Effector memory CD4-positive, alpha-beta T cell (primary cell): ENCODE results near the gene LIPM.

ENCODE experiments used
- DNase-seq, 3 donors: peaks; one replicate each; pipeline ENCODE4 v3.0.0-alpha.2; 2020
- H3K27ac ChIP-seq: 2 replicates; pipeline ENCODE4 v1.7.0; 2013; ENCODE audit warnings: mild to moderate bottlenecking, low read length, moderate library complexity; ENCODE audit not compliant: insufficient read depth, poor library complexity, severe bottlenecking
- H3K27me3 ChIP-seq: replicated peaks from 2 replicates; pipeline ENCODE4 v1.7.0; 2013; ENCODE audit warnings: mild to moderate bottlenecking, low read length; ENCODE audit not compliant: insufficient read depth, control insufficient read depth, poor library complexity, severe bottlenecking
- H3K36me3 ChIP-seq: 2 replicates; pipeline ENCODE4 v1.7.0; 2013; ENCODE audit warnings: mild to moderate bottlenecking, low read length, moderate library complexity; ENCODE audit not compliant: control insufficient read depth, insufficient read depth
- H3K4me1 ChIP-seq: 2 replicates; pipeline ENCODE4 v1.7.0; 2013; ENCODE audit warnings: low read length, mild to moderate bottlenecking; ENCODE audit not compliant: control insufficient read depth, insufficient read depth, poor library complexity, severe bottlenecking
- H3K4me3 ChIP-seq: 2 replicates; pipeline ENCODE4 v1.7.0; 2013; ENCODE audit warnings: low read length, low read depth, mild to moderate bottlenecking; ENCODE audit not compliant: insufficient read depth, poor library complexity, severe bottlenecking
- H3K9me3 ChIP-seq: 2 replicates; pipeline ENCODE4 v1.7.0; 2013; ENCODE audit warnings: mild to moderate bottlenecking, low read length, moderate library complexity; ENCODE audit not compliant: control insufficient read depth

LIPM gene

DNA sequence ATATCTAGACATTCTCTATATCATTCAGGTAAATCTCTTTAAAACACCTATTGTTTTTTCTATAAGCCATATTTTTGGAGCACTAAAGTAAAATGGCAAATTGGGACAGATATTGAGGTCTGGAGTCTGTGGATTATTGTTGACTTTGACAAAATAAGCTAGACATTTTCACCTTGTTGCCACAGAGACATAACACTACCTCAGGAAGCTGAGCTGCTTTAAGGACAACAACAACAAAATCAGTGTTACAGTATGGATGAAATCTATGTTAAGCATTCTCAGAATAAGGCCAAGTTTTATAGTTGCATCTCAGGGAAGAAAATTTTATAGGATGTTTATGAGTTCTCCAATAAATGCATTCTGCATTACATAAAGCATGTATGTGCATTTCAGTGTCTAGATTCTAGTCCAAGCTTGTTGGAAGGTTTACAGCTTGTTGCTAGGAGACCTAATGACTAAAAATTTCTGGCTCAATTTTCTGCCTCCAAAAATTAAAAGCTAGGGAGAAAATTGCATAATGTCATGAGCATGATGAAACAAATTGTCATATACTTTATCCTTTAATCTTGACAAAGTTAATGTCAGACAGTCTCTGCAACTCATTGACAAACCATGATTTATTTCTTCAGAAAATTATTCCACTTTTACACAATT is 18.3 kb downstream of the LIPM start:
- no peaks in the 10 kb centered on the region for H3K27me3 ChIP-seq
- H3K36me3 ChIP-seq: no peaks in the 10 kb centered on the region
- H3K27ac ChIP-seq: no peak overlapping the region
- no peak for DNase-seq
- H3K4me1 ChIP-seq: peaks cover 16% of the 10 kb centered on the region
- H3K9me3 ChIP-seq: no peaks in the 10 kb centered on the region
- H3K4me3 ChIP-seq: no peak overlapping the region

DNA sequence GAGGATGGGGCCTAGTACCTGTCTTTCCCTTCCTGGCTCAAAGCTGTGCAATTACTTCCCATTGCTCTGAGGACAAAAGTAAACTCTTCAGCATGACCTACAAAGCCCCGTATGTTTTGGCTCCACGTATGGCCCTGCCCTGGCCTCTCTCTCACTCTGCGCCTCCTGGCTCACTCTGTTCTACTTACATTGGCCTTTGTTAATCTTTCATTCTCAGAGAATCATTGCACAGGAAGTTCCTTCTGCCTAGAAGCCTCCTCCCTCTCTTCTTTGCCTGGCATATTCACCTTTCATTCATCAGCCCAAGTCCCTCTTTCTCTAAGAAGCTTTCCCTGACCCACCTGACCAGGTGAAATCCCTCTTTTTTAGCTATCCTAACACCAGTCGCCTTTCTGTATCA is 23.9 kb downstream of the LIPM start:
- Histone ChIP-seq H3K4me1 (peaks cover 23% of the 10 kb centered on the region), H3K9me3 (no peaks in the 10 kb centered on the region), H3K36me3 (no peaks in the 10 kb centered on the region), H3K4me3 (no peak overlapping the region), H3K27ac (no peak overlapping the region), H3K27me3 (no peaks in the 10 kb centered on the region)
- no peak for DNase-seq

DNA sequence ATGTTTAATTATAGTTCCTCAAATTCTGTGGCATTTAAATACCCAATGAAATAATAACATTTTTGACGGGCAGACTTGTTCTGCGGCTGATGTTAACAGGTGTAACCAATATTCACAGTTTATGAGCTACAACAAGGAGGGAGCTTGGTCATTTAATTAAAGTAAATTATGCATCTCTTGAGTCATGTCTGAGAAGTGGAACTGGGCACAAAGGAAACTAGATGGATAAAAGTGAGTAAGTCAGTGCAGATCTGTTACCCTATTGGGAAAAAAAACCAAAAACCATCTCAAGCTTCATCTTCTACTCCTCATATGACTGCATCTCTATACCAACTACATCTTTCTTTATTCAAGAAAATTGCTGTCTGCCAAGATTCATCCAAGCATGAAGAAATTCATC is 25.1 kb downstream of the LIPM start:
- Histone ChIP-seq H3K27me3 (no peaks in the 10 kb centered on the region), H3K4me1 (peaks cover 28% of the 10 kb centered on the region), H3K9me3 (no peaks in the 10 kb centered on the region), H3K4me3 (no peak overlapping the region), H3K27ac (no peak overlapping the region), H3K36me3 (no peaks in the 10 kb centered on the region)
- DNase-seq: no peak

DNA sequence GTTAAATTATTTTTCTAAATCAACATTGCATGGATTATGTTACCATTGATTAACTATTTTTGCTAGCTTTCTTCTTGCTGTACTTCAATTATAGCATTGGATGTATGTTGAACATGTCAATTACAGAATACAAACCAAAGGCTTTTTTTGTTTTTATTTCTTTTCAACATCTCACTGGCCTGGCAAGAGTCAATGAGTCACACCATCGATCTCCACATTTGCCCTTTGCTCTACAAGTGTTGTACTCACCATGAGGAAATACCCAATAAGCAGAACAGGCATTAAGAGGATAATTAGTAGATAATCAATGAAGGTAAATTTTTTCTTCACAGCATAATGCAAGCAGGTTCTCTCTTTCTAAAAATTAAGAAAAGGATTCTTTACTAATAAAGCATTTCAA is 25.8 kb downstream of the LIPM start:
- Histone ChIP-seq H3K4me1 (peaks cover 31% of the 10 kb centered on the region), H3K36me3 (no peaks in the 10 kb centered on the region)

DNA sequence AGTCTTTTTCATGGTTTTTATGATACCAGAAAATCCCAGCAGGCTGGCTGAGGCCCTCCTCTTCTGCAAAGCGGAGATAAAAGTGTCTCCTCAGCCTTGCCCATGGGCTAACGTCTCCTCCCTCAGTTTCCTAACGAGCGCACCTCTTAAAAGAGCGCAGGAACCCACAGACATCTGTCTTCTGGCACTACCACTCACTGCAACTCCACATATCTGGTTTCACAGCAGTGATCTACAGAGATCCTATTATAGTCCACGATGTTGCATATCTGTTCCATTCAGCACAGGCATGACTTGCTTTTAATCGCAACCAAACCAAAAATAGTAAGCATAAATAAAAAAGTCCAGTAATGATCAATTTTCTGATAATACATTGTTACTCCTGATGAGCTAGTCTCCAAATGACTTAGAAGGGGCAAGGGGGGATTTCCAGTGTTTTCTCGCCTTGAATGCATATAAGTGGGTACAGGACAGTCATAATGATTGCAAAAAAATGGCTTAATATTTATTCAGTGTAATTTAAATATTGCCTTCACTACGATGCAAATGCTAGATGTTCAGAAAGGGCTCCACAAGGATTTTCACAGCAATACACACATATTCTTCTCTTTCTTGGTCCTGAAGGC is 28.2 kb downstream of the LIPM start:
- H3K27me3 ChIP-seq: no peaks in the 10 kb centered on the region
- H3K4me3 ChIP-seq: no peak overlapping the region
- H3K9me3 ChIP-seq: no peaks in the 10 kb centered on the region
- H3K4me1 ChIP-seq: peaks cover 26% of the 10 kb centered on the region
- no peaks in the 10 kb centered on the region for H3K36me3 ChIP-seq
- no peak overlapping the region for H3K27ac ChIP-seq
- DNase-seq: no peak

More for the DNA sequence above, 25.8 kb downstream of the LIPM start:
- Histone ChIP-seq H3K27ac (no peak overlapping the region), H3K4me3 (no peak overlapping the region), H3K27me3 (no peaks in the 10 kb centered on the region), H3K9me3 (no peaks in the 10 kb centered on the region)
- no peak for DNase-seq

DNA sequence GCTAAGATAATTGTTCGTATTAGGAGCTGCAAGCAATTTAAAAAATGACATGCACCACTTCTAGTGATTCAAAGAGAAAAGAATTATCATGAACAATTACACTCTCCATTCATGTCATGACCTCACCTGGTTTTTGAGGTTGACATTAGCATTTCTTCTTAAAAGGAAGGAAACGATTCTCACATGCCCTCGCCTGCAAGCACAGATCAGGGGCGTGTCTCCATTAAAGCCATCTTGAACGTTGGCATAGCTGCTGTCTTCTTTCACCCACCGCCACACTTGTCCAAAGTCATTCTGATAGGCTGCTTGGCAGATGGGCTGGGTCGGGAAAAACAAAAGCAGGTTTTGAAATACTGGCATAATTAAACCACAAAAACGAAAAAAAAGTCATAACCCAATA is 29.2 kb downstream of the LIPM start:
- Histone ChIP-seq H3K27me3 (no peaks in the 10 kb centered on the region), H3K9me3 (no peaks in the 10 kb centered on the region), H3K4me1 (peaks cover 20% of the 10 kb centered on the region), H3K27ac (no peak overlapping the region), H3K4me3 (no peak overlapping the region), H3K36me3 (no peaks in the 10 kb centered on the region)
- peak; percentile 4 to 30 (median 28) for DNase-seq

DNA sequence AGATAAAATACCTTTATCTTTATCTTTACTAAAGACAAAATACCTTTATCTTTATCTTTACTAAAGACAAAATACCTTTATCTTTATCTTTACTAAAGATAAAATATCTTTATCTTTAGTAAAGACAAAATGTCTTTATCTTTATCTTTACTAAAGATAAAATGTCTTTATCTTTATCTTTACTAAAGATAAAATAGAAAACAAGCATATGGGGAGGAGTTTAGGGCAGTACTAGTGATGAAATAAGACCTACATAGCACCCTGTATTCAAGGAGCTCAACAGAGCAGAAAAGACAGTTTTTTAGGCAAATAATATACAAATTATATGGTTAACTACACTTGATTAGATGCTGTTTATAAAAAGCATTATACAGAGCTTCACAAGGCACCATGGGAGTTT is 29.8 kb downstream of the LIPM start:
- no peaks in the 10 kb centered on the region for H3K27me3 ChIP-seq

DNA sequence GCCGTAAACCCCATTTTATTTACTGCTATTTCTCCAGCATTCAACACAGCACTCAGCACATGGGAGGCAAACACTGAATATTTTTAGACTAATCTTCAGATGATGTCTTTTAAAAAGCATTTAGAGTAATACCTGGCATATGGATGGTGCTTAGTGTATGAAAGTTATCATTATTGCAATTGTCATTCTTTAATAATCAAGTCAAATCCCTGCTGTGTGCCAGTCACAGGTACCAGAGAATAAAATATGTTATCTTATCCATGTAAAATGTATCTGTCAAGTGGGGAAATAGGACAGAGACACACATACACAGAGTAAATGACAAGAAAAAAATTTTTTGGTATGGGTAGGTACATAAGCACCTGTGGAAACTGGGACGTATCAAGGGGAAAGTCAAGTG is 30.6 kb downstream of the LIPM start:
- Histone ChIP-seq H3K9me3 (no peaks in the 10 kb centered on the region), H3K4me1 (peaks cover 18% of the 10 kb centered on the region), H3K27ac (no peak overlapping the region), H3K27me3 (no peaks in the 10 kb centered on the region), H3K4me3 (no peak overlapping the region), H3K36me3 (no peaks in the 10 kb centered on the region)
- no peak for DNase-seq

More for the DNA sequence above, 29.8 kb downstream of the LIPM start:
- no peak for DNase-seq
- no peaks in the 10 kb centered on the region for H3K36me3 ChIP-seq
- H3K4me3 ChIP-seq: no peak overlapping the region
- no peaks in the 10 kb centered on the region for H3K9me3 ChIP-seq
- no peak overlapping the region for H3K27ac ChIP-seq
- H3K4me1 ChIP-seq: peaks cover 18% of the 10 kb centered on the region

DNA sequence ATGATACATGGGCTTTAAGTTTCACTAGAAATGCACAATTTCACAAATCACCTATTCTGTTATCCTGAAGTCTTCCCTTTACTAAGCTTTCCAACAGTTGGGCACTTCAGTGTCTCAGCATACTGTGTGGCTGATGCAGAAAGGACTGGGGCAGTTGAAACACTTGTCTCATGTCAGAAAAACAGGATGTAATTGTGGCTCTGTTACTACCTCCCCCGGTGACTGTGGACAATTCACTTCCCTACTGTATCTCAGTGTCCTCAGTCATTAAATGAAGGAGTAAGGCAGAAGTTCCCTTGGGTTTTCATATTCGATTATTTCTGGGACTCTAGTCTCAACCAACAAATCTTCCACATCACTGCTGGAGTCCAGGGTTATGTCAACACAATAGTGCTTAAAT is 31.2 kb downstream of the LIPM start:
- no peak for DNase-seq
- Histone ChIP-seq H3K27ac (no peak overlapping the region), H3K27me3 (no peaks in the 10 kb centered on the region), H3K9me3 (no peaks in the 10 kb centered on the region), H3K4me1 (peaks cover 18% of the 10 kb centered on the region), H3K4me3 (no peak overlapping the region), H3K36me3 (no peaks in the 10 kb centered on the region)

DNA sequence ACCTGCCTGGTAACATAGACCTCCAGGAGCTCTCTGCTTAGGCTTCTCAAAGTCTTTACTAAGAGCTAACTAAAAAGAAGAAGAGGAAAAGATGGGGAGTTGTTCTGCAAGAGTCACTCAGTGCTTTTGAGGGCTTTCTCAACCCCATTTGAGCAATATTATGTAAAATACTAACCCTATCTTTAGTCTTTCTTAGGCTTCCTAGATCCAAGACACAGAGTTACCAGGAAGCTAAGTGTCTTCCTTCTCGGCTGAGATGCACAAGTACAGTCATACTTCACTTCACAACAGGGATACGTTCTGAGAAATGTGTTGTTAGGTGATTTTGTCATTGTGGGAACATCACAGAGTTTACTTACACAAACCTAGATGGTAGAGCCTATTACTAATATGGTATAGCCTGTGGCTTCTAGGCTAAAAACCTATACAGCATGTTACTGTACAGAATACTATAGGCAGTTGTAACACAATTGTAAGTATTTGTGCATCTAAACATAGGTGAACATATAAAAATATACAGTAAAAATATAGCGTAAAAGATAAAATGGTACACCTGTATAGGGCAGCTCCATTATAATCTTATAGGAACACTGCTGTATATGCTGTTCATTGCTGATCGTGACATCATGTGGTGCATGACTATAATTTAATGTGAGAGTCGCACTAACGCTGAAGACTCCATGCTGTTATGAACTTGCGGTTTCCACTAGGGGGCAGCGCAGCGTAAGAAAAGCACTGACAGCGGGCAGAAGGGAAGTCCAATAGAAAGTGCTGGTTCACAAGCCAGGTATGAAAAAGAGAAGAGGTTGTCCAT is 32.8 kb downstream of the LIPM start:
- Histone ChIP-seq H3K4me3 (no peak overlapping the region), H3K27ac (no peak overlapping the region)
- peak; percentile 62 to 75 (median 67) for DNase-seq

More for the DNA sequence above, 32.8 kb downstream of the LIPM start:
- peaks cover 18% of the 10 kb centered on the region for H3K4me1 ChIP-seq
- H3K27me3 ChIP-seq: no peaks in the 10 kb centered on the region
- H3K36me3 ChIP-seq: no peaks in the 10 kb centered on the region
- no peaks in the 10 kb centered on the region for H3K9me3 ChIP-seq
